GM12801 (cell line): ENCODE results near the gene LSS.

ENCODE experiments used
- CTCF ChIP-seq: IDR thresholded peaks from one replicate; pipeline ENCODE4 v1.5.1; 2011; ENCODE audit warnings: control low read depth; ENCODE audit not compliant: insufficient read length; ENCODE audit errors: extremely low read depth

Gene LSS

GRCh38 chr21:46221664-46222435 is 6.7 kb downstream of the LSS start:
- TF ChIP-seq CTCF, result no peak

GRCh38 chr21:46220847-46221246 is 7.7 kb downstream of the LSS start:
- no peak for TF ChIP-seq CTCF

- TF ChIP-seq CTCF, result no peak
Measured at GRCh38 chr21:46220275-46220810, 8.2 kb downstream of the LSS start.

- no peak for TF ChIP-seq CTCF
Measured at GRCh38 chr21:46219591-46220239, 8.9 kb downstream of the LSS start.

GRCh38 chr21:46218906-46219590 is 9.5 kb downstream of the LSS start:
- no peak for TF ChIP-seq CTCF

- TF ChIP-seq CTCF, result no peak
Measured at GRCh38 chr21:46217511-46218196, 10.9 kb downstream of the LSS start.
